Activated CD4-positive, CD25-positive, alpha-beta regulatory T cell (primary cell): ENCODE results near the gene PLEKHG4B.
"Not testable (repeated sequence)": the region's sequence is repeated elsewhere in the genome, so short reads cannot be mapped to it uniquely, and the experiment has no call there.

Source experiments
- DNase-seq, 4 experiments: peaks; one replicate each; lab custom pipeline; 2025; lab: John Stamatoyannopoulos, UW

PLEKHG4B gene

DNA sequence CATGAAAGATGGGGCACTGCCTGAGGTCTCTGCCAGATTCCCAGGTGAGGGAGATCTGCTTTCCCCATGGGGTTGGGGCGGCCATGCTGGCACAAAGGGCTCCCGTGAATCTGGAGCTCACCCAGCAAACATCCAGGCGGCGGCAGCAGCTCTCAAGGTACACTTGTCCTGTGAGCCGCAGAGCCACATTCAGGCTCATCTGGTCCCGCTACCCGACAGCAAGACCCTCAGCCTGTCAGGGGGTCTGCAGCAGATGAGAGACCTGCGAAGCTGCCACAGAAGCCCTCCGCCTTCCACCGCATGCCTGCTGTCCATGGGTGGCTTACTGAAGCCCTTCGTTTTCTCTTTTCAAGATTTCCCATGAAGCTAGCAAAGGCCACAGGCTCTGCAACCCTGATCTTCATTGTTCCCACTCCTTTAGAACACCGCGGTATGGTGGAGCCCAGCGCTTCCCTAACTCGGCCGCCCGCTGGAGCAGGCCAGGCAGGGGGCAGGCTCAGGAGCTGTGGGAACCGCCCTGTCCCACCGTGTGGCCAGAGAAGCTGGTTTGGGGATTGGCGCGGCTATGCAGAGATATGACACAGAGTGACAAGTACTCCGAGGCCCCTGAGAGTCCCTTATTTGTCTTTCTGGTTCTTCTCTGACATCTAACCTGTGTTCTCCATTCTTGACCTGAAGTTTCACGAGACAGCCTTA lies 108.1 kb downstream of the PLEKHG4B start:
- no peak for DNase-seq

DNA sequence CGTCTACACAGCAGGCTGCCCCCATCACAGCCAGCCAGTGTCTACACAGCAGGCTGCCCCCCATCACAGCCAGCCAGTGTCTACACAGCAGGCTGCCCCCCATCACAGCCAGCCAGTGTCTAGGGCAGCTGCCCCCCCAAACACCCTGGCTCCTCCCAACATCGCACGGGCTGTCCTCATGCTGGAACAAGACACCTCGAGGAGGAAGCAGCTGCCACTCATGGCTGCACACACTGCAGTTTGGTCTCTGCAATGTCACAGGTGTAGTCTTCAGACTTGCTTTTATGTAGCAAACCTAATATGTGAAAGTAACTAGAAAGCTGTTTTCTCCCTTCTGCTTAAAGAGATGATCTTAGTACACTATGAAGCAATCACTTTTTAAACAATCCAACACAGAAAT lies 109.0 kb downstream of the PLEKHG4B start:
- DNase-seq = no peak

- DNase-seq = no peak
These were observed 109.7 kb downstream of the PLEKHG4B start for GRCh38 chr5:201672-202071.

GRCh38 chr5:203246-203930 lies 111.4 kb downstream of the PLEKHG4B start:
- no peak for DNase-seq

- no peak for DNase-seq
These were observed 112.0 kb downstream of the PLEKHG4B start for GRCh38 chr5:204001-204400.

- DNase-seq = no peak
These were observed 112.5 kb downstream of the PLEKHG4B start for GRCh38 chr5:204462-204861.

DNA sequence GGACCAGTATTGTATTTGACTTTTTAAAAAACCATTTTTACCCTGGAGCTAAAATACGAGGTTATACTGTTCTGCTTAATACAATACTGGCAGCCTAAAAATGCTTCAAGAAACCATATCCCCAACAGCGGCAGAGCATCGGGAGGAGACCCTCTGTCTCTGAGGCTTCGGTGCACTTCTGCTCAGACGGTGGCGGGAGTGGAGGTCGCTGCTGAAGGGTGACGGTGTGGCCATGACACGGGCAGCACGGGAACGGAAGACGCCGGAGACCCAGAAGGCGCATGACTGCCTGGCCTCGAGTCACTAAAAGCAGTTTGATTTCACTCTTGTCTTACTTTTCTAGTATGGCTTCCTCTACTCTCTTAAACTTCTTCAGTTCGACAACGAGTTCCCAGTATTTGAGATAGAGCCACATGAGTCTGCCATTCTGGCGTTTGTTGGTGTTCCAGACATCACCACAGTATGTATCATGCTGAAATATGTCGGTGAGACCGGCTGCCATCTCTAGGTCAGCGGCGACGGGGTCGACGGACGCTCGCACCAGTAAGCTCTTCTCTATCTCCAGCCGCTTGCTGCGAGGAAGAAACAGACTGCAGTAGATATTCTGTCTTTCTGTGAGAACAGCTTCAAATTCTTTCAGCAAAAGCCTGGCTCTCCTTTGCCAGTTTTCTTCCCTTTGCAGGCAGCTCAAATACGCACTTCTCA lies 113.2 kb downstream of the PLEKHG4B start:
- DNase-seq = no peak

DNA sequence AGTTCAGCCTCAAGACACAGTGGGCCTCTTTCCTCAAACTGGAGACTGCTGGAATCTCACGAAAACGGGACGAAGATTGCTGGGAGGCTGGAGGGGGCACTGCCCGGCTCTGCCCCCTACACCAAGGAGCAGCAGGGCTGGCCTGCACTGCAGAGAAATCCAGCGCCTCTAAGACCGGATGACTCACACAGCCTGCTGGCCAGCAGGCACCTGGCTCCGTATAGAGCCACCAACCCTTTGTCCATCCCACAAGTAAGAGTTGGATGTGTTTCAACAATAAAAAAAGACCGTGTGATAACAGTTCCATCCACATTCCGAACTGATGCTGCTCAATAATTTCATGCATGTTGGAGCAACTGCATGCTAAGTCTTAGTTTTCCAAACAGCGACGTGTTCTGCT lies 114.4 kb downstream of the PLEKHG4B start:
- DNase-seq = no peak

DNA sequence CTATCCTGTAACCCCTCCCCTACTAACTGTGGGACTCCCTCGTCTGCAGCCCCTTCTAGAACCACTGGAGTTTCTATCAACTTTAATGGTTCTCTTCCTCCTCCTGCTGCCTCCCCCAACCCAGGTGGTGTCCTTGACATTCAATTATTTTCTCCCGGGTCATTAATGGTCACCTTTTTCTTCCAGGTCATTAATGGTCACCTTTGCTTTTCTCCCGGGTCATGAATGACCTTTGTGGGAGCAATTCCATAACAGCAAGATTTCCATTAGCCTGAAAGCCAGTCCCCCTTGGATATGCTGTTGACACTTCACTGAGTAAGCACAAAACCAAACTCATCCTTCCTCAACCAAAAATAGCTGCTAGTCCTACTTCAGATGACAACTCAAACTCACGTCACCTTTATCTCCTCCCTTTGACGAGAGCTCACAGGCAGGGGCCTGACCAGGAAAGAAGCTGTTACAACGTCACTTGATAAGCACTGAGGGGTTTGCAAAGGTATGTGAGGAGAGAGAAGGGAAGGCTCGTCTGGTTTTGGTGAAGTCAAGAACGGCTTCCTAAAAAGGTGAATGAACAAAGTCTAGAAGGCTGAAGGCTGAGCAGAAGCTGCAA lies 115.1 kb downstream of the PLEKHG4B start:
- no peak for DNase-seq

GRCh38 chr5:207599-207998 lies 115.6 kb downstream of the PLEKHG4B start:
- no peak for DNase-seq

- no peak for DNase-seq
These were observed 116.6 kb downstream of the PLEKHG4B start for GRCh38 chr5:208449-209114.

DNA sequence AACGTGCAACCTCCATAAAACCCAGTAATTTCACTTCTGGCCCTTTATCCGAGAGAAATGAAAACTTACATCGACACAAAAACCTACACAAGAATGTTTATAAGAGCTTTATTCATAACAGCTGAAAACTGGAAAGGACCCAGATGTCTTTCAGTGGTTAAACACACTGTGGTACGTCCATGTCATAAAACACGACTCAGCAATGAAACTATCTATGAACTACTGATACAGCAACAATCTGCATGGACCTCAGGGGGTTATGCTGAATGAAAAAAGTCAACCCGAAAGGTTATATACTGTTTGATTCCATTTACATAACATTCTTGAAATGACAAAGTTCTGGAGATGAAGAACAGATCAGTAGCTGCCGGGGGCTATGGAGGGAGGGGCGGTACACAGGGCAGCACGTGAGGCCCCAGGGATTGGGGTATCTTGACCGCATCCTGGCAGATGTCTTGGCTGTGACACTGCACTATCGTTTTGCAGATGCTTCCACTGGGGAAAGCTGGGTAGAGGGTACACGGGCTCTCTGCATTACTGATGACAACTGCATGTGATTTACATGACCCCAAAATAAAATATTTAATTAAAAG lies 121.9 kb downstream of the PLEKHG4B start:
- no peak for DNase-seq

DNA sequence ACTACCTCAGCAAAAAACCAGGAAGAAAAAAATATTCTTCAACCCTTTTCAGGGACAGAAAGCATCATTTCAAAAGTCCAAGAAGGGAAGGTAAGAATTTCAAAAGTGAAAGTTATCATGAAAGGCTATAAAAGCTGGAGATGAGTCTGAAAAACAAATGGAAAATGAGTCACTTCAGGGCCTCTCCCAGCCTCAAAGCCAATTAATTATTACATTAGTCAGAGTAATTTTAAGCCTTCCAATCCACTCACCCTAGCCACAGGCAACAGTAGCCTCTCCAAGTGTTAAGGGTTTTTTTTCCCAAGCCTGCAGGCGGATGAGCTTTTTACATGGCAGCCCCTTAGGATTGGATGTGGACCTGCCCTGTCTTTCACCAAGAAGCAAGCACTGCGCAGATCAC lies 123.3 kb downstream of the PLEKHG4B start:
- not testable (repeated sequence) for DNase-seq

GRCh38 chr5:216076-216475 lies 124.1 kb downstream of the PLEKHG4B start:
- DNase-seq = not testable (repeated sequence)

DNA sequence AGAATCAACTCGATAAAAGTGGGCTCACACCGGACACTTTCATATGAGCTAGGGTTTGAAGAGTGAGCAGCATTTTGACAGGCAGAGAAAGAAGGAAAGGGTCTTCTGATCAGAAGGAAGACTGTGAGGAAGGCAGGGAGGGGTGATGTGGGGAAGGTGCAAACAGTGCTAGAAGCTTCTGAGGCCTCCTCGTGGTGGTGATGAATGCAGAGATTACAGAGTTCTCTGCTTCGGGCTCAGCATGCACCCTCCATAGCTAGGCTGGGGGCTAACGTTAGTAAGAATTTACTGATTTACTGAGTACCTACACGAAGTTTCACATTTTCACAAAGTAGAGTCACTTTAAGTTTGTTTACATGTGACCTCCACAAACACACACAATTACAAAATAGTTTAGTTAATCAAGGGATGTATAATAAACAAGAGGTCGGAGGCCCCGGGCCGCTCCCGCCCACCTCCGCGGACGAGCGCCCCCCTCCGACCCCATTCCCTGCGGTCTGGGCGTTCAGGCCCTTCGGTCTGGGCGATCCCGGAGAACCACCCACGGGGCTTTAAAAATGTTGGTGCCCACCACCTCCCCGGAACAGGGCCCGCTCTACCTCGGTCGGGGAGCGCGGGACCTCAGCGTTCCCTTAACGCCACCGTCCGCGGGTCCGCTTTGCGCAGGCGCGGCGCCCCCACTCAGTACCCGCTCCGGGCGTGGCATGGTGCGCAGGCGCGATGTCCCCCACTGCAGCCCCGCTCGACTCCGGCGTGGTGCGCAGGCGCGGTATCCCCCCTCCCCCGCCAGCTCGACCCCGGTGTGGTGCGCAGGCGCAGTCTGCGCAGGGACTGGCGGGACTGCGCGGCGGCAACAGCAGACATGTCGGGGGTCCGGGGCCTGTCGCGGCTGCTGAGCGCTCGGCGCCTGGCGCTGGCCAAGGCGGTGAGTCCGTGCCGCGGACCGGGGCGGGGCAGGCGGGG lies 125.8 kb downstream of the PLEKHG4B start, which contains the start of the genes CCDC127 and SDHA:
TSS of gene CCDC127 (minus strand) at position 660 of the 963 bp plus-strand sequence. CDS start 1,304 bp downstream, outside the sequence.
TSS of gene SDHA (plus strand) at position 827 of the 963 bp plus-strand sequence. CDS start at position 863, 36 bp downstream.
- peak; percentile 97 to 99 (median 98) for DNase-seq

DNA sequence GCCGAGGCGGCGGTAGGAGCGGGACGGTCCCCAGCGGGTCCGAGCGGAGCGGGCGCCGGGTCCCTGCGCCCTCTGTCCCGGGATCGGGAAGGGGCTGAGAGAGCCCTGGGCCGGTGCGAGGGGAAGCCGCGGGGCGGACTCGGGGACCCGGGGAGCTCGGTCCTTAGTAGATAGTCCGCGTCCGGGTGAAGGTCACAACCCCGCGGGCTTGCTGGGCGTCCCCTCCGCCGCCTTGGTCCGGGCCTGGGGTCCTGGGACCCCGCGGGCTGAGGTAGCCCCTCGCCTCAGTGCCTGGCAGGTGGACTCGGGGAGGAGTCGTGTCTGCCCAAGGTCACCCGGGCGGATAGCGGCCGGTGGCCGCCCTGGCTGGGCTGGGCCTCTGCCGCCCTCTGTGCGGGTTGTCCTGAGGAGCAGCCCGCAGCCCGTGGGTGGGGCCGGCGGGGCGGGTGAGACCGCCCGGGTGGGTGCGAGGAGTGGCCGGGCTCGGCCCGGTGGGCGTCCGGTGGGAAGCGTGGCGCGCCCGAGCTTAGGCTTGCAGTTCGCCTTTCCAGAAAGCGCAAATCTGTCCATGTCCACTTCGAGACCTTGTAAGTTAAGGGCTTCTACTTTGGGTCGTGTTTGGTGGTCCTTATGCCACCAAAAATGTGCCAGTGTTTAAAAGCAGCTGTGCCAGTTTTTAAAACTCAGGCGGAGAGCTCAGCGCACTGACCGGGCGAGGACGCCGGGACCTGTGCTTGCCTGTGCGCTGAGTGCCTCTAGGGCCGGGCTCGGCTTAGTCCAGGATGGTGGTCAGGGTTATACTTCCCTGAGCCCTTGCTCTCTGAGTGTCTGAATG lies 126.7 kb downstream of the PLEKHG4B start:
- no peak for DNase-seq

- DNase-seq = peak in 1 of 4 experiments; percentile 6
These were observed 127.5 kb downstream of the PLEKHG4B start for GRCh38 chr5:219460-219863.

GRCh38 chr5:219991-220390 lies 128.0 kb downstream of the PLEKHG4B start:
- DNase-seq = no peak
